ENCODE data around the gene MTARC1. TPM values are rescaled to one million over a fixed set of nuclear protein-coding genes. Genes with fewer than 3 reads are reported as not detected.

Gene MTARC1
- total and polyA plus RNA-seq, 9 of the 15 experiments (the other 6 are each of a cell fraction or from before 2014, with no cell fraction given) = 0.07 to 0.14 (median 0.11) TPM; not detected in 6

DNA sequence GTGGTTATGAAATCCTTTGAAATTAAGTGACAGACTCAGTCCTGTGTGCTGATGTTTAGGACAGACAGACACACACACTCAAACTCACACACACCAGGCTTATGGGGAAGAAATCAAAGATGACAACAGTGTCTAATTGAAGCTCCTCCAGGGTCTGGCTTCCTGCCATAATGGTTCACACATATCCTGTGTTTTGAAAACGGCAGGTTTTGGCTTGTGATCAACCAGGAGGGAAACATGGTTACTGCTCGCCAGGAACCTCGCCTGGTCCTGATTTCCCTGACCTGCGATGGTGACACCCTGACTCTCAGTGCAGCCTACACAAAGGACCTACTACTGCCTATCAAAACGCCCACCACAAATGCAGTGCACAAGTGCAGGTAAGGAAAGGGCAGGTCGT lies 4.6 kb downstream of the MTARC1 start (continued):
- TF ChIP-seq, protein P1, sequence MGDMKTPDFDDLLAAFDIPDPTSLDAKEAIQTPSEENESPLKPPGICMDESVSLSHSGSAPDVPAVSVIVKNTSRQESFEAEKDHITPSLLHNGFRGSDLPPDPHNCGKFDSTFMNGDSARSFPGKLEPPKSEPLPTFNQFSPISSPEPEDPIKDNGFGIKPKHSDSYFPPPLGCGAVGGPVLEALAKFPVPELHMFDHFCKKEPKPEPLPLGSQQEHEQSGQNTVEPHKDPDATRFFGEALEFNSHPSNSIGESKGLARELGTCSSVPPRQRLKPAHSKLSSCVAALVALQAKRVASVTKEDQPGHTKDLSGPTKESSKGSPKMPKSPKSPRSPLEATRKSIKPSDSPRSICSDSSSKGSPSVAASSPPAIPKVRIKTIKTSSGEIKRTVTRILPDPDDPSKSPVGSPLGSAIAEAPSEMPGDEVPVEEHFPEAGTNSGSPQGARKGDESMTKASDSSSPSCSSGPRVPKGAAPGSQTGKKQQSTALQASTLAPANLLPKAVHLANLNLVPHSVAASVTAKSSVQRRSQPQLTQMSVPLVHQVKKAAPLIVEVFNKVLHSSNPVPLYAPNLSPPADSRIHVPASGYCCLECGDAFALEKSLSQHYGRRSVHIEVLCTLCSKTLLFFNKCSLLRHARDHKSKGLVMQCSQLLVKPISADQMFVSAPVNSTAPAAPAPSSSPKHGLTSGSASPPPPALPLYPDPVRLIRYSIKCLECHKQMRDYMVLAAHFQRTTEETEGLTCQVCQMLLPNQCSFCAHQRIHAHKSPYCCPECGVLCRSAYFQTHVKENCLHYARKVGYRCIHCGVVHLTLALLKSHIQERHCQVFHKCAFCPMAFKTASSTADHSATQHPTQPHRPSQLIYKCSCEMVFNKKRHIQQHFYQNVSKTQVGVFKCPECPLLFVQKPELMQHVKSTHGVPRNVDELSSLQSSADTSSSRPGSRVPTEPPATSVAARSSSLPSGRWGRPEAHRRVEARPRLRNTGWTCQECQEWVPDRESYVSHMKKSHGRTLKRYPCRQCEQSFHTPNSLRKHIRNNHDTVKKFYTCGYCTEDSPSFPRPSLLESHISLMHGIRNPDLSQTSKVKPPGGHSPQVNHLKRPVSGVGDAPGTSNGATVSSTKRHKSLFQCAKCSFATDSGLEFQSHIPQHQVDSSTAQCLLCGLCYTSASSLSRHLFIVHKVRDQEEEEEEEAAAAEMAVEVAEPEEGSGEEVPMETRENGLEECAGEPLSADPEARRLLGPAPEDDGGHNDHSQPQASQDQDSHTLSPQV (IDR thresholded peaks at IDR 0.05) = no peak
- no peak for TF ChIP-seq POU5F1 (IDR thresholded peaks at IDR 0.05; ENCODE audit: borderline replicate concordance, low read depth, low read length, partially characterized antibody)

DNA sequence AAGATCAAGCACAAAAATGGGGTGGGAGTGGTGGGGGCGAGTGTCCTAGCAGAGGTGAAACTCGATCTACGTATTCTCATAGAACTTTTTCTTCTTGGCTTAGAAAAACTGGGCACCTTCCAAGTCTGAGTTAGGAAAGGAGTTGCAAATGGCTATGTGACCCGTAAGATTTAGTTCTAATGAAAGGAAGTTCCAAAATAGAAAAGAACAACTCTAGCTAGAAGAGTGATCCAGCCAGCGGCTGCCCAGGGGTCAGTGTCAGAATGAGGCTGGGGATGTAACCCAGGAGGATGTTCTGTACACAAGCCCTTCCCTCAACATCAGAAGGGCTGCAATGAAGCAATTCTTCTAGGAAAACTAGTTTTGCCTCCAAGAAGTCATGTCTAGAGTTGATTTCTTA lies 5.2 kb downstream of the MTARC1 start:
- no peak for FAIRE-seq
- Histone ChIP-seq H3K36me3 (ENCODE audit: control insufficient read depth, insufficient read depth, low read length) (no peaks in the 10 kb centered on the region), H3K79me2 (ENCODE audit: control insufficient read depth, insufficient read depth, low read length) (no peaks in the 10 kb centered on the region), H3K4me1 (replicated peaks in 1 of 2; ENCODE audit: control insufficient read depth in 2 of 2, insufficient read depth in 2 of 2, low read length in 2 of 2) (peaks cover 0 to 2% of the 10 kb centered on the region in 2 experiments; a peak in 1 of 5 replicates), H3K9ac (ENCODE audit: insufficient read depth in 1 of 2, low read depth in 2 of 2, low read length in 2 of 2) (no peak overlapping the region), H3K4me3 (no peak overlapping the region), H2AFZ (ENCODE audit: low read depth, low read length) (no peak overlapping the region), H3K9me1 (ENCODE audit: control insufficient read depth, insufficient read depth, low read length) (no peaks in the 10 kb centered on the region), H3K27me3 (ENCODE audit: control insufficient read depth in 2 of 2, insufficient read depth in 2 of 2, low read length in 2 of 2) (peaks cover 2 to 23% of the 10 kb centered on the region in 2 experiments; a peak in 3 of 5 replicates), H3K9me3 (replicated peaks; ENCODE audit: control insufficient read depth, insufficient read depth, low read depth, low read length) (no peaks in the 10 kb centered on the region), H3K4me2 (ENCODE audit: insufficient read depth, low read length) (no peak overlapping the region), H3K27ac (ENCODE audit: extremely low read depth, low read depth, low read length) (no peak overlapping the region), H4K20me1 (replicated peaks; ENCODE audit: control insufficient read depth, insufficient read depth, low read length) (no peaks in the 10 kb centered on the region)
- intact Hi-C loops (cut with micrococcal nuclease) (no loop called here), in situ Hi-C loops (cut with MboI) (no loop called here)
- ChIA-PET POLR2A (no interaction called here), CTCF (ENCODE audit: low intra/inter-chr PET ratio) (no interaction called here)
- no peak for ATAC-seq
- 2% methylated on average over 5 of the region's 5 CpGs for WGBS (ENCODE audit: insufficient coverage, low coverage, missing lambda C conversion rate)
- BruUV-seq (replicated peaks) = no TSS peak
- DNase-seq (ENCODE audit: extremely low read depth in 1 of 4, low spot score in 3 of 4) = no peak
- TF ChIP-seq, protein P2, sequence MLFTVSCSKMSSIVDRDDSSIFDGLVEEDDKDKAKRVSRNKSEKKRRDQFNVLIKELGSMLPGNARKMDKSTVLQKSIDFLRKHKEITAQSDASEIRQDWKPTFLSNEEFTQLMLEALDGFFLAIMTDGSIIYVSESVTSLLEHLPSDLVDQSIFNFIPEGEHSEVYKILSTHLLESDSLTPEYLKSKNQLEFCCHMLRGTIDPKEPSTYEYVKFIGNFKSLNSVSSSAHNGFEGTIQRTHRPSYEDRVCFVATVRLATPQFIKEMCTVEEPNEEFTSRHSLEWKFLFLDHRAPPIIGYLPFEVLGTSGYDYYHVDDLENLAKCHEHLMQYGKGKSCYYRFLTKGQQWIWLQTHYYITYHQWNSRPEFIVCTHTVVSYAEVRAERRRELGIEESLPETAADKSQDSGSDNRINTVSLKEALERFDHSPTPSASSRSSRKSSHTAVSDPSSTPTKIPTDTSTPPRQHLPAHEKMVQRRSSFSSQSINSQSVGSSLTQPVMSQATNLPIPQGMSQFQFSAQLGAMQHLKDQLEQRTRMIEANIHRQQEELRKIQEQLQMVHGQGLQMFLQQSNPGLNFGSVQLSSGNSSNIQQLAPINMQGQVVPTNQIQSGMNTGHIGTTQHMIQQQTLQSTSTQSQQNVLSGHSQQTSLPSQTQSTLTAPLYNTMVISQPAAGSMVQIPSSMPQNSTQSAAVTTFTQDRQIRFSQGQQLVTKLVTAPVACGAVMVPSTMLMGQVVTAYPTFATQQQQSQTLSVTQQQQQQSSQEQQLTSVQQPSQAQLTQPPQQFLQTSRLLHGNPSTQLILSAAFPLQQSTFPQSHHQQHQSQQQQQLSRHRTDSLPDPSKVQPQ (CRISPR knock-in tag; IDR thresholded peaks at IDR 0.05; ENCODE audit: borderline replicate concordance) = no peak
- TF ChIP-seq, protein P3, sequence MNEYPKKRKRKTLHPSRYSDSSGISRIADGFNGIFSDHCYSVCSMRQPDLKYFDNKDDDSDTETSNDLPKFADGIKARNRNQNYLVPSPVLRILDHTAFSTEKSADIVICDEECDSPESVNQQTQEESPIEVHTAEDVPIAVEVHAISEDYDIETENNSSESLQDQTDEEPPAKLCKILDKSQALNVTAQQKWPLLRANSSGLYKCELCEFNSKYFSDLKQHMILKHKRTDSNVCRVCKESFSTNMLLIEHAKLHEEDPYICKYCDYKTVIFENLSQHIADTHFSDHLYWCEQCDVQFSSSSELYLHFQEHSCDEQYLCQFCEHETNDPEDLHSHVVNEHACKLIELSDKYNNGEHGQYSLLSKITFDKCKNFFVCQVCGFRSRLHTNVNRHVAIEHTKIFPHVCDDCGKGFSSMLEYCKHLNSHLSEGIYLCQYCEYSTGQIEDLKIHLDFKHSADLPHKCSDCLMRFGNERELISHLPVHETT (CRISPR knock-in tag; conservative IDR thresholded peaks at IDR 0.05 in 1 of 2, IDR thresholded peaks at IDR 0.05 in 1 of 2) = no peak
- TF ChIP-seq ETV5 (CRISPR knock-in tag; IDR thresholded peaks at IDR 0.05; ENCODE audit: low read depth) (no peak), TAF7 (tag; IDR thresholded peaks at IDR 0.05) (no peak), POU5F1 (IDR thresholded peaks at IDR 0.05; ENCODE audit: borderline replicate concordance, low read depth, low read length, partially characterized antibody) (no peak), MCM3 (IDR thresholded peaks at IDR 0.05) (no peak), RBM14 (IDR thresholded peaks at IDR 0.05; ENCODE audit: borderline replicate concordance, insufficient read depth, low read depth, low read length) (no peak)
- TF ChIP-seq, protein P4, sequence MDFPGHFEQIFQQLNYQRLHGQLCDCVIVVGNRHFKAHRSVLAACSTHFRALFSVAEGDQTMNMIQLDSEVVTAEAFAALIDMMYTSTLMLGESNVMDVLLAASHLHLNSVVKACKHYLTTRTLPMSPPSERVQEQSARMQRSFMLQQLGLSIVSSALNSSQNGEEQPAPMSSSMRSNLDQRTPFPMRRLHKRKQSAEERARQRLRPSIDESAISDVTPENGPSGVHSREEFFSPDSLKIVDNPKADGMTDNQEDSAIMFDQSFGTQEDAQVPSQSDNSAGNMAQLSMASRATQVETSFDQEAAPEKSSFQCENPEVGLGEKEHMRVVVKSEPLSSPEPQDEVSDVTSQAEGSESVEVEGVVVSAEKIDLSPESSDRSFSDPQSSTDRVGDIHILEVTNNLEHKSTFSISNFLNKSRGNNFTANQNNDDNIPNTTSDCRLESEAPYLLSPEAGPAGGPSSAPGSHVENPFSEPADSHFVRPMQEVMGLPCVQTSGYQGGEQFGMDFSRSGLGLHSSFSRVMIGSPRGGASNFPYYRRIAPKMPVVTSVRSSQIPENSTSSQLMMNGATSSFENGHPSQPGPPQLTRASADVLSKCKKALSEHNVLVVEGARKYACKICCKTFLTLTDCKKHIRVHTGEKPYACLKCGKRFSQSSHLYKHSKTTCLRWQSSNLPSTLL (IDR thresholded peaks at IDR 0.05) = no peak
